DMS 273 (cell line): Measurements from ENCODE around the gene DTX3.
A peak's percentile ranks its signal among the peaks of the same experiment; 100 is the strongest.
"Not testable (repeated sequence)": the region's sequence is repeated elsewhere in the genome, so short reads cannot be mapped to it uniquely, and the experiment has no call there.

Experiments
- DNase-seq: peaks from one replicate; lab custom pipeline; 2025; ENCODE audit not compliant: unreplicated experiment; lab: John Stamatoyannopoulos, UW

DTX3 gene

GRCh38 chr12:57606821-57607220 lies 2.2 kb downstream of the DTX3 start:
- DNase-seq, result no peak

DNA sequence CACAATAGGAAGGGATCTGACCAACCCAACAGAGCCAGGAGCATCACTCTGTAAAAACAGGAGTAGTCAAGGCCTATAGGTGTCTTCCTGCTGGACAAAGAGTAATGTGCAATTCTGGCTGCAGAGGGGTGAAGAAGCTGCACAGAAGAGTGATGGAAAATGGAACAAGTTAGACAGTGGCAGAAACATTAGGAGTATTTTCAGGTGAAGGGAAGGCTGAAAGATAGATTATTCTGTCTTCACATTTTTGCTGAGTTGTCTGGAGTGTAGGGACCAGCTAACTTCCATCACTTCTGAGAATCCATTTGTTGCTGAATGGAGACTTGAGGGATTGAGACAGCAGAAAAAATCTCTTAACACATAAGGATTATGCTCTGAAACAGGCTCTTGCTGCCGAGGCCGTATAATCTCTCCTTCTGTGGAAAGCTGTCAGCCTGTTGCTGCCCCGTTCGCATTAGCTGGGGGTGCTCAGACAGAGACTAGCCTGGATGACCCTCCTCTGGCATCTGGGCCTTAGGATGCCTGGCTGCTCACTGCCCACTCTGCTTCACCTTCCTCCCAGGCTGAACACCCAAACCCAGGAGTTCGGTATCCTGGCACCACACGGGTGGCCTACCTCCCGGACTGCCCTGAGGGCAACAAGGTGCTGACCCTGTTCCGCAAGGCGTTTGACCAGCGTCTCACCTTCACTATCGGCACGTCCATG lies 3.5 kb downstream of the DTX3 start:
- no peak for DNase-seq

DNA sequence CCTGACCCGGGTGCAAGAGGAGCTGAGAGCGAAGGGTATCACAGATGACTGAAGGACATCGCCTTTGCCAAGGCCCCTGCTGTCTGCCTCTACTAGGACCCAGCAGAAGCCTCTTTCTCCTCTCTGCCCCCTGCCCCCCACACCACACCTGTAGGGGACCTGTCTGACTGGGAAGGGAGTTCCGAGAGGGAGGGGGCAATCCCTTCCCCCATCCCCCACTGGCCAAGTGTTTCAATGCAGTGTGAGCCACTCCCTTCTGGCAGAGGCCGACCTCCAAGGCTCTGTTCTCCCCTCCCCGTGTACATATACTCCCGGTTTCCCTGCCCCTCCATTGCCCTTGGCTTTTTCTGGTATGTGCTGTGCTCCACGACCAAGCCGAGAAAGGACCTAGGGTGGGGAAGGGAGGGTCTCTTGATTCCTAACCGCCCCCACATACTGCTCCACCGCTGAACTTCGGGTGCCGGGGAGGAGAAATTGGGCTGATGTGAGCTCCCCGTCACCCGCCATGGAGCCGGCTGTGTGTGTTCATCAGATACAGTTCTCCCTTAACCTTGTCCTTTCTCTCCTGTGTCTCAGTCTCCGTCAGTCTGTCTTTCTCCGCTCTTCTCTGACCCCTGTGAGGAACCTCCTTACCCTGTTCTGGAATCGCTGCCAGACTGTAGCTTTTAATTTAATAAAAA lies 4.6 kb downstream of the DTX3 start:
- peak; percentile 9 for DNase-seq

- no peak for DNase-seq
Observed at GRCh38 chr12:57609781-57610553, 5.3 kb downstream of the DTX3 start.

DNA sequence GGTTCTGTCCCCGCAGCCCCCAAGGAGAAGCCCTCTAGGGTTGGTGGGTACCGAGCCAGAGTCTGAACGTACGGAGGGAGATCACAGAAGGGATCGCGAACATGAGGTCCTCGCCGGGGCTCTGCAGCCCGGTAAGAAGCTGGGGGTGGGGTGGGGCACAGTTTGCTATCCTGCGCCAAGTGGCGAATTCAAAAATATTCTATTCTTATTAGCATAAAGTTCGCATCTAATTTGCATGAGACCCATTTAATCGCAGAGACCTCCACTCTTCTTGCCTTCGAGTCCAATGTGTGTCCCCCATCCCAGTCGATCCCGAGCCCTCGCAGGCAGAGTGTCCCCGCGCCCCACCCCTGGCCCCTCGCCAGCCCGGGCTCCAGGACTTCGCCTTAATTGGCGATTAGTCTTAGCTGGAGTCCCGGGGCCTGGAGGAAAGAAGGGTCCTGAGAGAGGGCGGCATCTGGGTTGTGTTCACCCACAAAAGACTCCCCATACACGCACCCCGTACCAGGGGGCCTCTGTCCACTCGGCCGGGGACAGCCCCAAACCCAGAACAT lies 6.0 kb downstream of the DTX3 start:
- peak; percentile 28 for DNase-seq

GRCh38 chr12:57611108-57611826 lies 6.6 kb downstream of the DTX3 start, which contains the start of gene ARHGEF25:
ARHGEF25 (plus strand) TSS chr12:57611435; CDS start chr12:57611895, 460 bp downstream.
- peak; percentile 88 for DNase-seq

DNA sequence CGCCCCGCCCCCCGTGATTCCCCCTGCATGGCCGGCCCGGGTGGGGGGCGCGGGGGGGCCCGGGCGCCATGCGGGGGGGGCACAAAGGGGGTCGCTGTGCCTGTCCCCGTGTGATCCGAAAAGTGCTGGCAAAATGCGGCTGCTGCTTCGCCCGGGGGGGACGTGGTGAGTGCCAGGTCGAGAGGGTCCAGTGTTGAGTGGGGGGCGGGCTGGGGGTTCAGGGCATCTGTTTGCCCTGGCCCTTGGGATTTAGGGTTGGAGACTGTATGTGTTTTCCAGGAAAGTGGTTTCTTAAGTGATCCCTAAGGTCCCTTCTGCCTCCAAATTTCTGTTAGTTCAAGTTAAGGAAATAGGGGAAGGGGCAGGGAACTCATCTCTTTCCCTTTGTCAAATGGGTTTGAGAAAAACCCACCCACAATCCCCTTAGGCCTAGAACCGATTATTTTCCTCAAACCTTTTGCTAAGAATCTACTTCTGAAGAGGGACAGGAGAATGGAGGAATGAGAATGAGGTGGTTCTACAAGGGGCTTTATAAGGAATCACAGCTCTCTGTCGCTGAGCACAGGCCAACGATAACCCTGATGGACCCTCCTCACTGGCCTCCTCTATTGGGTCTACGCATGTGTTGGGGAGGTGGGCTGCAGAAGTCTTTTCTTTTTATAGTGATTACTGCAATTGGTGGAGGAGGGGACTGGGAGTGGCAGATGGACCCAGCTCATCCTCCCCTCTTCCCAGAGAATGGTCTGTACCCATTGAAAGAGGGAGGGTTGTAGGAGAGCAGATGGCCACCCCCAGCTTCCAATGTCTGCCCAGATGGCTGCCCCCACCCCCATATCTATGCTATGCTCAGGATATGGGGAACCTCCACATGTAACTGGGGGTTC lies 7.4 kb downstream of the DTX3 start:
- peak; percentile 81 for DNase-seq

DNA sequence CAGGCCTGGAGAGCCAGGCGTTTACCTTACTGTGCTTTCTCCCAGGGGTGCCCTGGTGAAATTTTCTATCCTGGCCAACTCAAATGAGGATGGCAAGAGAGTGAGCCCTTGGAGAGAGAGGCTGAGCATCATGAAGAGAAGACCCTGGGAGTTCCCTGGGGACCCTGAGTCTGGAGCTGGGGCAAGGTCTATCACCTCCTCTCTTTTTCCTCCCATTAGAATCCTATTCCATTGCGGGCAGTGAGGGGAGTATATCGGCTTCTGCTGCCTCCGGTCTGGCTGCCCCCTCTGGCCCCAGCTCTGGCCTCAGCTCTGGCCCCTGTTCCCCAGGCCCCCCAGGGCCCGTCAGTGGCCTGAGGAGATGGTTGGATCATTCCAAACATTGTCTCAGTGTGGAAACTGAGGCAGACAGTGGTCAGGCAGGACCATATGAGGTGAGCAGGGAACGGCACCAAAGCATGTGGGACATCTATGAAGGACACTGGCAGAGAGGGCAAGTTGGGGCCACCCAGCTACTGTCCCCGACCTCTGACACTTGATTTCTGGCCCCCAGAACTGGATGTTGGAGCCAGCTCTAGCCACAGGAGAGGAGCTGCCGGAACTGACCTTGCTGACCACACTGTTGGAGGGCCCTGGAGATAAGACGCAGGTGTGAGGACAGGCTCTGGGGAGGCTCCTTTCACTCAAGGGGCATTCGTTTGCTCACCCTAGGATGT lies 8.2 kb downstream of the DTX3 start:
- peak; percentile 81 for DNase-seq

GRCh38 chr12:57613427-57614109 lies 8.9 kb downstream of the DTX3 start:
- no peak for DNase-seq

DNA sequence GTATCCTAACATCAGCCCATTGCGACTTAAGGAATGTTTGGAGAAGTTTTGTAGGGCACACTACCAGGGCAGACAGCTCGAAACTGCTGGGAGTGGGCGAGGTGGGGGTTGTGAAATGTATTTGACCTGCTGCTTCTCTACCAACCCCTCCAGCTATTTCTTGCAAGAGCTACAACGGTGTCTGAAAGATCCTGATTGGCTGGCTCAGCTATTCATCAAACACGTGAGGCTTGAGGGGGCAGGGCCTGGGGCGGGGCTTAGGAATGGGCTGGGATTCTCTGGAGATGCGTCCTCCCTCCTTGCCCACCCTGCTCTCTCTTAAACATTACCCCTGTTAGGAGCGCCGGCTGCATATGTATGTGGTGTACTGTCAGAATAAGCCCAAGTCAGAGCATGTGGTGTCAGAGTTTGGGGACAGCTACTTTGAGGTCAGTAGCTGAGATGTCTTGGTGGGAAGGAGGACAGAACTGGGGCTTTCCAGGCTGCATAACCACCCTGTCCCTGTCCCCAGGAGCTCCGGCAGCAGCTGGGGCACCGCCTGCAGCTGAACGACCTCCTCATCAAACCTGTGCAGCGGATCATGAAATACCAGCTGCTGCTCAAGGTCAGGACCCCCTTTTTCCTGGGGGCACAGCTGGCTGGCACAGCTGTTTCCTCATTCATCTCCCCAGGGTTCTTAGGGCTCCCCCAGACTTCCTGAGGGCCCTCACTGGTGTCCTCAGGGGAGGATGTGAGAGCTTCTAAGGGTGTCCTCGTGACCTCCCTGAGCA lies 9.7 kb downstream of the DTX3 start:
- peak; percentile 50 for DNase-seq

DNA sequence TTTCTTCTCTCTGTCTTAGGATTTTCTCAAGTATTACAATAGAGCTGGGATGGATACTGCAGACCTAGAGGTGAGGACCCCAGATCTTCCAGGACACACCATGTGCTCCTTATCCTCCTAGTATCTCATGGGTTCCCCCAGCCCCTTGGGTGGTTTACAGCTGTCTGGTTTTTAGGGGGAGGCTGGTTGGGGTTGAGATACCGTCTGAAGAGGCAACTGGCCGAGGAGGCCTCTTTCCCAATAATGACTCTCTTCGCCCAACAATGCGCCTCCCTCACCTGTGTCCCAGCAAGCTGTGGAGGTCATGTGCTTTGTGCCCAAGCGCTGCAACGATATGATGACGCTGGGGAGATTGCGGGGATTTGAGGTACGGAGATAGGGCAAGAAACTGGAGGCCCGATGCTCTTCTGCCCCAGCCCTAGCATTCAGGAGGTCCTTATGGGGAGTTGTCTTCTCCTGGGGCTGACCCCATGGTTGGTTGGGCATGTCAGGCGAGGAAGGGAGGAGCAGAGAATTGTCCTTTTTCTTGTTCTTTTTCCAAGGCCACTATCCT lies 10.4 kb downstream of the DTX3 start:
- DNase-seq, result no peak

DNA sequence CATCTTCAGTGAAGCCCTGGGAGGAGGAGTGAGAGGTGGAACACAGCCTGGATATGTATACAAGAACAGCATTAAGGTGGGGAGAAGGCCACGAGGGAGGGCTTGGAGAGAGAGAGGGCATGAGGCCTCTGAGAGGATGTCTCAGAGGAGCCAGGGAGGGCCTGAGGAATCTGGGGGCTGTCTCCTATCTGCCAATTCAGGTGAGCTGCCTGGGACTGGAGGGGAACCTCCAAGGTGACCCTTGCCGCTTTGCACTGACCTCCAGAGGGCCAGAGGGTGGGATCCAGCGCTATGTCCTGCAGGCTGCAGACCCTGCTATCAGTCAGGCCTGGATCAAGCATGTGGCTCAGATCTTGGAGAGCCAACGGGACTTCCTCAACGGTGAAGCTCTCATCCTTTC lies 11.0 kb downstream of the DTX3 start:
- no peak for DNase-seq

DNA sequence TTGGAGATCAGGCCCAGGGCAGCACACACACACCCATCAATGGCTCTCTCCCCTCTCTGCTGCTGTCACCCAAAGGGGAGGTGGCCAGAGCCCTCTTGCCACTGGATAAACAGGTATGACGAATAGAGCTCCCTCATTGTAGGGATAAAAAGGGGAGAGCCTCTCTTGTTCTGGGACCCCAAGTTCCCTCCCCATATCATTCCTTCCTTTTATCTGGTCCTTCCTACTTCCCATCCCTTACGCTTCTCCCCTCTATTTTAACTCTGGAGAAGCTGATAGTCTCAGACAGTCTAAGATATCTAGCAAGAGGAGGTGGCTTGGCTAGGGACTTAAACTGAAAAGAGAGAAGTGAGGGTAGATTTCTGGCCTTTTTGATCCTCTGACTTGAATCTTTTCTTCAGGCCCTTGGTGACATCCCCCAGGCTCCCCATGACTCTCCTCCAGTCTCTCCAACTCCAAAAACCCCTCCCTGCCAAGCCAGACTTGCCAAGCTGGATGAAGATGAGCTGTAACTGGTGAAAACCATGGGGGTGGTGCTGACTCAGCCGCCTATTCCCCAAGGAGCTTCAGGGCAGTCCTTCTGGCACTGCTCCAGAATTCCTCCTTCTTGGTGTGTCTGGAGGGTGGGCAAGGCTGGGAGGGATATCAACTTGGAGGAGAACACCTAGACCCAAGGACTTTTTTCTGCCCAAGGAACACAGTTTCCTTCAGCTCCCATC lies 11.9 kb downstream of the DTX3 start:
- peak; percentile 10 for DNase-seq

DNA sequence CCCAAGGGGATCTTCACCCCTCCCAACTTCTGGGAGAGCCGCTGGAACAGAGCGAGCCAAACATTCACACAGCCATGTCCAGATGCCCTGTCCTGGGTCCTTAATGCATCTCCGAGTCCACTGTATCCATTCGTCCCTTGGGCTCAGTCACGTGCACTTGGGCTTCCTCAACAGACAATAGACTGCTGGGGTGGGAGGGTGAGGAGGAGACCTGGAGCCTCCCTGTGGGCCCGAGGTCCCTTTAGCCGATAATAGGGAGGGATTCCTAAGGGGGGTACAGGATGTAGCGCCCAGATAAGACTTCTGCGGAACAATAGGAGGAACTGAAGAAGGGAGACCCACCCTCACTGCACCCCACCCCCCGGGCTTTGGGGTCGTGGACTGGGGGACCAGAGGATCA lies 13.3 kb downstream of the DTX3 start:
- DNase-seq, result no peak

- not testable (repeated sequence) for DNase-seq
Observed at GRCh38 chr12:57618431-57618830, 13.8 kb downstream of the DTX3 start.

DNA sequence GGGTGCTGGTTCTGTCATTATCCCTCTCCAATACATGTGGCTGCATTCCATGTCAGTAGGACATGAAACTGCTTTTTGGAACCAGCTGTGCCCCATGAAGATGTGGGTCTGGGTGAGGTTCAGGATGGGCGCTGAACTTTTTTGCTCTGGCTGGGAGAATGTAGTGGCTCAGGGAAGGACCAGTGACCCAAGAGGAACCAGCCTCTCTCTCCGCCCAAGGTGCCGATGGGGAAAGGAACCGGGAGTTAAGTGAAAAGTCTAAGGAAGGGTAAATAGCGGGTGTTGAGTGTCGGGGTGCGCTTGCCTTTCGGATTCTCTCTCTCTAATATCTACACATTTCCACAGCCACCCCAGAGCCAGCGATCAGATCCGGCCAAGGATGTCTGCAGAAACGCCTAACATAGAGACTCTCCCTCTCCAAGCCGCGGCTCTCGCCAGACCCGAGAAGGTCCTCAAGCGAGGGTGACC lies 14.4 kb downstream of the DTX3 start:
- DNase-seq, result no peak
